Thyroid gland (tissue), 4 donors: Measurements from ENCODE around the gene SLC51B. TPM values are rescaled to one million over a fixed set of nuclear protein-coding genes. Genes with fewer than 3 reads are reported as not detected.

Experiments
- DNase-seq, 2 donors: peaks; one replicate each; pipeline ENCODE4 v3.0.0-alpha.2; 2019
- H3K27ac ChIP-seq, 3 donors: fragments of 200-600 bp; sonication (generic); 1 replicate in 2 of 3; 2 replicates in 1 of 3; pipeline ENCODE4 v1.5.1; 2016 to 2019; ENCODE audit warnings: mild to moderate bottlenecking in 1 of 3, moderate library complexity in 1 of 3
- H3K27me3 ChIP-seq: fragments of 200-600 bp; sonication (generic); one replicate; pipeline ENCODE4 v1.5.1; 2019
- H3K36me3 ChIP-seq, 2 donors: fragments of 200-600 bp; sonication (generic); one replicate each; pipeline ENCODE4 v1.5.1; 2016 to 2019
- H3K4me1 ChIP-seq, 2 donors: fragments of 200-600 bp; sonication (generic); one replicate each; pipeline ENCODE4 v1.5.1; 2017 to 2019
- H3K4me3 ChIP-seq, 3 donors: fragments of 200-600 bp; sonication (generic); replicated peaks in 1 of 3; 1 replicate in 2 of 3; 2 replicates in 1 of 3; pipeline ENCODE4 v1.5.1; 2016; ENCODE audit warnings: mild to moderate bottlenecking in 1 of 3
- H3K9me3 ChIP-seq: fragments of 200-600 bp; sonication (generic); one replicate; pipeline ENCODE4 v1.5.1; 2017
- POLR2A ChIP-seq, 2 donors: fragments of 450-650 bp; IDR thresholded peaks; one replicate each; pipeline ENCODE4 v1.6.1; 2017; ENCODE audit warnings: antibody characterized with exemption in 2 of 2, mild to moderate bottlenecking in 2 of 2, moderate library complexity in 1 of 2
- WGBS, 2 donors: methylation state at CpG; one replicate each; pipeline ENCODE4 v1.1.5; 2017; 5-methylcytosine and 5-hydroxymethylcytosine counted together
- intact Hi-C: fragments of 100-400 bp; cut with DNase I; formaldehyde crosslinking; loops from one replicate; pipeline ENCODE4 v1.15.1; 2023
- total RNA-seq, 4 donors: library from RNA; depleted of rRNA; stranded (reverse); fragments of >200 nt; gene quantifications; one replicate each; pipeline ENCODE4 v1.2.3, GENCODE V29; 2016
- TF ChIP-seq, protein P1 (sequence below), 6 experiments: fragments of 200-600 bp in 3 of 6; fragments of 450-650 bp in 3 of 6; sonication (generic) in 3 of 6; IDR thresholded peaks; one replicate each; pipeline ENCODE4 v1.5.1; 2016 to 2019; ENCODE audit warnings: antibody characterized with exemption in 6 of 6, mild to moderate bottlenecking in 2 of 6, inconsistent platforms in 1 of 6, moderate library complexity in 1 of 6

The SLC51B gene
- total RNA-seq, 4 donors from 2014 or later, result not detected

GRCh38 chr15:65085990-65086679, 40.9 kb downstream of the SLC51B start:
- WGBS, 2 donors, result 80 to 82% methylated on average over 6 of the region's 6 CpGs
- H3K9me3 ChIP-seq, result no peaks in the 10 kb centered on the region
- H3K36me3 ChIP-seq, result no peaks in the 10 kb centered on the region
- intact Hi-C loops, result no loop called here
- no peaks in the 10 kb centered on the region for H3K27me3 ChIP-seq
- DNase-seq, result peak; percentile 55 to 64
- H3K4me3 ChIP-seq, result no peak overlapping the region
- peak overlapping the region; percentile 84 to 97 (median 89) for H3K27ac ChIP-seq
- peaks cover 66 to 90% of the 10 kb centered on the region in 2 donors for H3K4me1 ChIP-seq
- TF ChIP-seq, protein P1, sequence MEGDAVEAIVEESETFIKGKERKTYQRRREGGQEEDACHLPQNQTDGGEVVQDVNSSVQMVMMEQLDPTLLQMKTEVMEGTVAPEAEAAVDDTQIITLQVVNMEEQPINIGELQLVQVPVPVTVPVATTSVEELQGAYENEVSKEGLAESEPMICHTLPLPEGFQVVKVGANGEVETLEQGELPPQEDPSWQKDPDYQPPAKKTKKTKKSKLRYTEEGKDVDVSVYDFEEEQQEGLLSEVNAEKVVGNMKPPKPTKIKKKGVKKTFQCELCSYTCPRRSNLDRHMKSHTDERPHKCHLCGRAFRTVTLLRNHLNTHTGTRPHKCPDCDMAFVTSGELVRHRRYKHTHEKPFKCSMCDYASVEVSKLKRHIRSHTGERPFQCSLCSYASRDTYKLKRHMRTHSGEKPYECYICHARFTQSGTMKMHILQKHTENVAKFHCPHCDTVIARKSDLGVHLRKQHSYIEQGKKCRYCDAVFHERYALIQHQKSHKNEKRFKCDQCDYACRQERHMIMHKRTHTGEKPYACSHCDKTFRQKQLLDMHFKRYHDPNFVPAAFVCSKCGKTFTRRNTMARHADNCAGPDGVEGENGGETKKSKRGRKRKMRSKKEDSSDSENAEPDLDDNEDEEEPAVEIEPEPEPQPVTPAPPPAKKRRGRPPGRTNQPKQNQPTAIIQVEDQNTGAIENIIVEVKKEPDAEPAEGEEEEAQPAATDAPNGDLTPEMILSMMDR (IDR thresholded peaks at IDR 0.05), result peak in 4 of 6 experiments; percentile 20 to 40 (median 35)
- no peak for TF ChIP-seq POLR2A (IDR thresholded peaks at IDR 0.05)

- peaks cover 62 to 85% of the 10 kb centered on the region in 2 donors for H3K4me1 ChIP-seq
- TF ChIP-seq, protein P1 (IDR thresholded peaks at IDR 0.05), result peak in 1 of 6 experiments; percentile 2
- no peak for TF ChIP-seq POLR2A (IDR thresholded peaks at IDR 0.05)
- H3K27ac ChIP-seq, result peak overlapping the region; percentile 84 to 97 (median 89)
- DNase-seq, result no peak
- H3K27me3 ChIP-seq, result no peaks in the 10 kb centered on the region
- H3K4me3 ChIP-seq, result no peak overlapping the region
- H3K36me3 ChIP-seq, result no peaks in the 10 kb centered on the region
- no peaks in the 10 kb centered on the region for H3K9me3 ChIP-seq
- intact Hi-C loops, result no loop called here
- WGBS, 2 donors, result 72 to 79% methylated on average over 3 to 6 of the region's 6 CpGs
Observed at GRCh38 chr15:65086680-65087111, 41.5 kb downstream of the SLC51B start.

- 63 to 64% methylated on average over 2 to 3 of the region's 3 CpGs for WGBS, 2 donors
- Histone ChIP-seq H3K4me1 (peaks cover 55 to 78% of the 10 kb centered on the region in 2 donors), H3K27me3 (no peaks in the 10 kb centered on the region), H3K27ac (peak overlapping the region; percentile 84 to 97 (median 89)), H3K4me3 (no peak overlapping the region), H3K36me3 (no peaks in the 10 kb centered on the region), H3K9me3 (no peaks in the 10 kb centered on the region)
- intact Hi-C loops, result no loop called here
- TF ChIP-seq, protein P1 (IDR thresholded peaks at IDR 0.05), result no peak
- peak in 1 of 2 donors; percentile 29 for TF ChIP-seq POLR2A (IDR thresholded peaks at IDR 0.05)
- peak; percentile 87 for DNase-seq
Observed at GRCh38 chr15:65087411-65087810, 42.2 kb downstream of the SLC51B start.

DNA sequence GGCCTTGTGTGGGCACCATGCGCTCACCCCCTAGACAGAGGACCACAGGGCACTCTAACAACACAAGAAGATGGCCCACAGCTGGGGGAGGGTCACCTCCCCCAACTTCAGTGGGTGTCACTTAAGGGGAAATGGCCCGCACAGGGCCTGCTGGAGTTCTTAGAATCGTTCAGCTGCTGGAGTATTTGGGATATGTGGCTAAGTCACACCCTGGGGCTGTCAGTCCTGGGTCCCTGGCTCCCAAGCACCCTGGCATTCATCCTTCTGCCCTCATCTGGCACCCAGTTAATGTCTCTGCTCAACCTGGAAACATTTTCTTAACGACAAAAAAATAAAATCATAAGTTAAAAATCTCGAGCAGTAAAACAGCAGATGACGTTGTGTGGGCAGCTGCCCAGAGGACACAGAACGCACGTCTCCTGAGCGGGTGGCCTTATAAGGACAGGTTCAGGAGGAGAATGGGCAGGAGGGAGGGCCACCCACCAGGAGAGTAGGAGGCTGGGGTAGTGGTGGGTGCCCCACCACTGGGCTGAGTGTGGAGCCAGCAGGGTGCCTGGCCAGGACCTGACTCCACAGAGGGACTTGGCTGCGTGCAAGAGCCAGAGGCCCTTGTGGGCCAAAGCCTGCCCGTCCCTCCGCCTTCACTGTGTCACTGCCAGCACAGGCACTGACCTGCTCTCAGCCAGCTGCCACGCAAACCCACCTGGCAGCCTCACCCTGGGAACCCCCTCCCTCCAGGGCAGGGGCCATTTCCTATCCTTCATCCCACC, 42.9 kb downstream of the SLC51B start:
- no peaks in the 10 kb centered on the region for H3K9me3 ChIP-seq
- peak overlapping the region; percentile 84 to 97 (median 89) for H3K27ac ChIP-seq
- peak; percentile 85 to 89 for DNase-seq
- no peak overlapping the region for H3K4me3 ChIP-seq
- TF ChIP-seq, protein P1 (IDR thresholded peaks at IDR 0.05), result no peak
- peak in 1 of 2 donors; percentile 53 for TF ChIP-seq POLR2A (IDR thresholded peaks at IDR 0.05)
- H3K4me1 ChIP-seq, result peaks cover 48 to 71% of the 10 kb centered on the region in 2 donors
- intact Hi-C loops, result no loop called here
- 34 to 47% methylated on average over 8 to 10 of the region's 13 CpGs for WGBS, 2 donors
- H3K36me3 ChIP-seq, result no peaks in the 10 kb centered on the region
- H3K27me3 ChIP-seq, result no peaks in the 10 kb centered on the region
